HEK293 (cell line): ENCODE measurements around the gene FHL2.

Source experiments
- KLF10 ChIP-seq: fragments of 450-650 bp; IDR thresholded peaks from 2 replicates; pipeline ENCODE4 v1.5.1; 2018; ENCODE audit warnings: missing biosample characterization, mild to moderate bottlenecking, missing genetic modification characterization
- ZNF302 ChIP-seq: fragments of 450-650 bp; formaldehyde crosslinking; IDR thresholded peaks from 2 replicates; pipeline ENCODE4 v1.5.1; 2016; ENCODE audit warnings: missing biosample characterization, missing genetic modification characterization, low read depth
- ZNF555 ChIP-seq: fragments of 450-650 bp; formaldehyde crosslinking; conservative IDR thresholded peaks from 2 replicates; pipeline ENCODE4 v1.5.1; 2017; ENCODE audit warnings: missing biosample characterization, mild to moderate bottlenecking, missing genetic modification characterization, inconsistent platforms
- ZNF629 ChIP-seq: fragments of 450-650 bp; formaldehyde crosslinking; IDR thresholded peaks from 2 replicates; pipeline ENCODE4 v1.5.1; 2017; ENCODE audit warnings: missing biosample characterization, missing genetic modification characterization
- TF ChIP-seq, protein P1 (sequence below): fragments of 450-650 bp; formaldehyde crosslinking; IDR thresholded peaks from 2 replicates; pipeline ENCODE4 v1.5.1; 2016; ENCODE audit warnings: missing biosample characterization, missing genetic modification characterization
- TF ChIP-seq, protein P2 (sequence below): fragments of 450-650 bp; formaldehyde crosslinking; conservative IDR thresholded peaks from 2 replicates; pipeline ENCODE4 v1.5.1; 2016; ENCODE audit warnings: low read depth, missing biosample characterization, missing genetic modification characterization

DNA sequence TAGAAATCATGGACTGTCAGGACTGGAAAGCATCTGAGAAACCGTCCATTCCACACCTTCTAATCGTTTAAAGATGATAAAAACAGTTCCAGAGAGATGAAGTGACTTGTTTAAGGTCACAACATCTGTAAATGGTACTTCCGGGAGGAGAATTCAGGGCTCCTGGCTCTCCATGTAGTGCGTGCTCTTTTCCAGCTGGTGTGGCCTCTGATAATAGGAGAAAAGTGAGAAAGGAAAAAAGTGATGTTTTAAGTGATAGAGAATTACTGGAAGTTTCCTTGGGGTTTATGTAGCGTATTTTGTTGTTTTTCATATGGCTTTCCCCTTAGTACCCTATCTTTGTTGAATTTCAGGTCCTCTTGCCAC lies 60.8 kb downstream of the FHL2 start:
- TF ChIP-seq, protein P1, sequence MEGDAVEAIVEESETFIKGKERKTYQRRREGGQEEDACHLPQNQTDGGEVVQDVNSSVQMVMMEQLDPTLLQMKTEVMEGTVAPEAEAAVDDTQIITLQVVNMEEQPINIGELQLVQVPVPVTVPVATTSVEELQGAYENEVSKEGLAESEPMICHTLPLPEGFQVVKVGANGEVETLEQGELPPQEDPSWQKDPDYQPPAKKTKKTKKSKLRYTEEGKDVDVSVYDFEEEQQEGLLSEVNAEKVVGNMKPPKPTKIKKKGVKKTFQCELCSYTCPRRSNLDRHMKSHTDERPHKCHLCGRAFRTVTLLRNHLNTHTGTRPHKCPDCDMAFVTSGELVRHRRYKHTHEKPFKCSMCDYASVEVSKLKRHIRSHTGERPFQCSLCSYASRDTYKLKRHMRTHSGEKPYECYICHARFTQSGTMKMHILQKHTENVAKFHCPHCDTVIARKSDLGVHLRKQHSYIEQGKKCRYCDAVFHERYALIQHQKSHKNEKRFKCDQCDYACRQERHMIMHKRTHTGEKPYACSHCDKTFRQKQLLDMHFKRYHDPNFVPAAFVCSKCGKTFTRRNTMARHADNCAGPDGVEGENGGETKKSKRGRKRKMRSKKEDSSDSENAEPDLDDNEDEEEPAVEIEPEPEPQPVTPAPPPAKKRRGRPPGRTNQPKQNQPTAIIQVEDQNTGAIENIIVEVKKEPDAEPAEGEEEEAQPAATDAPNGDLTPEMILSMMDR (tag by site-specific recombination), result no peak
- TF ChIP-seq, protein P2, sequence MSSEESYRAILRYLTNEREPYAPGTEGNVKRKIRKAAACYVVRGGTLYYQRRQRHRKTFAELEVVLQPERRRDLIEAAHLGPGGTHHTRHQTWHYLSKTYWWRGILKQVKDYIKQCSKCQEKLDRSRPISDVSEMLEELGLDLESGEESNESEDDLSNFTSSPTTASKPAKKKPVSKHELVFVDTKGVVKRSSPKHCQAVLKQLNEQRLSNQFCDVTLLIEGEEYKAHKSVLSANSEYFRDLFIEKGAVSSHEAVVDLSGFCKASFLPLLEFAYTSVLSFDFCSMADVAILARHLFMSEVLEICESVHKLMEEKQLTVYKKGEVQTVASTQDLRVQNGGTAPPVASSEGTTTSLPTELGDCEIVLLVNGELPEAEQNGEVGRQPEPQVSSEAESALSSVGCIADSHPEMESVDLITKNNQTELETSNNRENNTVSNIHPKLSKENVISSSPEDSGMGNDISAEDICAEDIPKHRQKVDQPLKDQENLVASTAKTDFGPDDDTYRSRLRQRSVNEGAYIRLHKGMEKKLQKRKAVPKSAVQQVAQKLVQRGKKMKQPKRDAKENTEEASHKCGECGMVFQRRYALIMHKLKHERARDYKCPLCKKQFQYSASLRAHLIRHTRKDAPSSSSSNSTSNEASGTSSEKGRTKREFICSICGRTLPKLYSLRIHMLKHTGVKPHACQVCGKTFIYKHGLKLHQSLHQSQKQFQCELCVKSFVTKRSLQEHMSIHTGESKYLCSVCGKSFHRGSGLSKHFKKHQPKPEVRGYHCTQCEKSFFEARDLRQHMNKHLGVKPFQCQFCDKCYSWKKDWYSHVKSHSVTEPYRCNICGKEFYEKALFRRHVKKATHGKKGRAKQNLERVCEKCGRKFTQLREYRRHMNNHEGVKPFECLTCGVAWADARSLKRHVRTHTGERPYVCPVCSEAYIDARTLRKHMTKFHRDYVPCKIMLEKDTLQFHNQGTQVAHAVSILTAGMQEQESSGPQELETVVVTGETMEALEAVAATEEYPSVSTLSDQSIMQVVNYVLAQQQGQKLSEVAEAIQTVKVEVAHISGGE (tag by site-specific recombination), result no peak
- TF ChIP-seq ZNF302 (no peak), ZNF555 (tag by site-specific recombination) (no peak), ZNF629 (tag by site-specific recombination) (no peak), KLF10 (tag by site-specific recombination) (no peak)
